HCT116 (cell line): ENCODE measurements around the gene GPN1. TPM values are rescaled to one million over a fixed set of nuclear protein-coding genes. Genes with fewer than 3 reads are reported as not detected.
A peak's percentile ranks its signal among the peaks of the same experiment; 100 is the strongest.

Experiments
- ATAC-seq: fragments of 200-7000 bp; cut with Tn5 transposase; 2 replicates; pipeline ENCODE4 v1.9.1; 2020; ENCODE audit warnings: mild to moderate bottlenecking, moderate library complexity
- Bru-seq: library from RNA; stranded (reverse); fragments of 400-500 nt; gene quantifications from one replicate; lab custom pipeline; 2021; lab: Mats Ljungman, UMichigan
- BruChase-seq, 2 experiments: library from RNA; stranded (reverse); fragments of 400-500 nt; gene quantifications; one replicate each; lab custom pipeline; 2021; lab: Mats Ljungman, UMichigan
- BruUV-seq: library from RNA; stranded (reverse); fragments of 400-500 nt; replicated peaks from 2 replicates; lab custom pipeline; 2021; lab: Mats Ljungman, UMichigan
- CTCF ChIA-PET: fragments of 300-600 bp; sonication (Branson Sonifier 250); formaldehyde crosslinking; loops from one replicate; lab custom pipeline; 2021; ENCODE audit warnings: antibody characterized with exemption; lab: Charles Lee
- POLR2A ChIA-PET: fragments of 300-600, 350-600 bp; sonication (Branson Sonifier 250); formaldehyde crosslinking; loops from one replicate; lab custom pipeline; 2021; ENCODE audit warnings: antibody characterized with exemption; lab: Charles Lee
- RAD21 ChIA-PET, 2 experiments: fragments of 300-600 bp; sonication (Branson Sonifier 250); formaldehyde crosslinking; loops; one replicate each; lab custom pipeline; 2023; ENCODE audit warnings: low total read pairs in 2 of 2; ENCODE audit not compliant: uncharacterized antibody in 2 of 2, unreplicated experiment in 2 of 2, low non-redundant PET in 1 of 2; lab: Charles Lee
- DNase-seq: peaks from one replicate; pipeline ENCODE4 v3.0.0-alpha.2; 2010; ENCODE audit warnings: low read depth, low spot score
- H2AFZ ChIP-seq: fragments of 200-600 bp; shearing (Covaris generic), sonication (generic); 2 replicates; pipeline ENCODE4 v1.6.1; 2017; ENCODE audit warnings: low read depth, mixed run types, mixed read lengths, antibody characterized with exemption, low read length; ENCODE audit not compliant: poor library complexity, severe bottlenecking
- H3K27ac ChIP-seq: 2 replicates; pipeline ENCODE4 v1.5.1; 2012; ENCODE audit warnings: low read depth, low read length
- H3K27me3 ChIP-seq: fragments of 200-600 bp; sonication (generic); 2 replicates; pipeline ENCODE4 v1.6.1; 2016; ENCODE audit warnings: mixed run types, low read length, mixed read lengths; ENCODE audit not compliant: insufficient read depth
- H3K36me3 ChIP-seq, 2 experiments: fragments of 200-500 bp in 1 of 2; fragments of 200-600 bp in 1 of 2; sonication (Bioruptor generic) in 1 of 2; sonication (generic) in 1 of 2; 2 replicates each; pipeline versions ENCODE4 v1.5.1 to v1.6.1; 2014 to 2016; ENCODE audit warnings: low read length in 2 of 2, inconsistent platforms in 1 of 2, mixed read lengths in 1 of 2, mixed run types in 1 of 2; ENCODE audit not compliant: insufficient read depth in 2 of 2, control insufficient read depth in 1 of 2
- H3K4me1 ChIP-seq, 2 experiments: fragments of 200-600 bp in 1 of 2; sonication (generic) in 1 of 2; 2 replicates each; pipeline versions ENCODE4 v1.5.1 to v1.6.1; 2012 to 2017; ENCODE audit warnings: low read length in 2 of 2, inconsistent platforms in 1 of 2, mild to moderate bottlenecking in 1 of 2, mixed read lengths in 1 of 2, mixed run types in 1 of 2, moderate library complexity in 1 of 2; ENCODE audit not compliant: insufficient read depth in 2 of 2, control insufficient read depth in 1 of 2
- H3K4me2 ChIP-seq: fragments of 200-600 bp; sonication (generic); 2 replicates; pipeline ENCODE4 v1.6.1; 2017; ENCODE audit warnings: mixed run types, low read length, mixed read lengths
- H3K4me3 ChIP-seq, 2 experiments: fragments of 200-600 bp in 1 of 2; sonication (generic) in 1 of 2; replicated peaks in 1 of 2; 2 replicates each; pipeline ENCODE4 v1.5.1; 2011 to 2016; ENCODE audit warnings: low read length in 2 of 2, control low read depth in 1 of 2, low read depth in 1 of 2, mild to moderate bottlenecking in 1 of 2, mixed read lengths in 1 of 2, mixed run types in 1 of 2
- H3K79me2 ChIP-seq: fragments of 200-600 bp; sonication (generic); 2 replicates; pipeline ENCODE4 v1.6.1; 2017; ENCODE audit warnings: mild to moderate bottlenecking, mixed run types, low read length, moderate library complexity, mixed read lengths; ENCODE audit not compliant: insufficient read depth
- H3K9ac ChIP-seq: fragments of 200-600 bp; sonication (generic); 2 replicates; pipeline ENCODE4 v1.6.1; 2016; ENCODE audit warnings: low read length, mixed read lengths
- H3K9me2 ChIP-seq: fragments of 200-600 bp; sonication (generic), shearing (Covaris generic); 2 replicates; pipeline ENCODE4 v1.6.1; 2017; ENCODE audit warnings: mixed run types, mild to moderate bottlenecking, moderate library complexity; ENCODE audit not compliant: insufficient read depth
- H3K9me3 ChIP-seq, 2 experiments: fragments of 200-500 bp in 1 of 2; fragments of 200-600 bp in 1 of 2; sonication (Bioruptor generic) in 1 of 2; sonication (generic) in 1 of 2; 2 replicates each; pipeline ENCODE4 v1.6.1; 2014 to 2017; ENCODE audit warnings: low read length in 2 of 2, mixed read lengths in 2 of 2, inconsistent platforms in 1 of 2, low read depth in 1 of 2, mild to moderate bottlenecking in 1 of 2, mixed run types in 1 of 2, moderate library complexity in 1 of 2; ENCODE audit not compliant: control insufficient read depth in 1 of 2, insufficient read depth in 1 of 2
- H4K20me1 ChIP-seq: fragments of 200-600 bp; sonication (generic), shearing (Covaris generic); 2 replicates; pipeline ENCODE4 v1.6.1; 2017; ENCODE audit warnings: mixed run types, mild to moderate bottlenecking, moderate library complexity; ENCODE audit not compliant: insufficient read depth
- CBX3 ChIP-seq: IDR thresholded peaks from 2 replicates; pipeline ENCODE4 v1.6.1; 2012; ENCODE audit warnings: low read depth
- CEBPB ChIP-seq: IDR thresholded peaks from 2 replicates; pipeline ENCODE4 v1.6.1; 2012; ENCODE audit warnings: low read depth
- EGR1 ChIP-seq: IDR thresholded peaks from 2 replicates; pipeline ENCODE4 v1.6.1; 2012; ENCODE audit warnings: low read depth
- ELF1 ChIP-seq: IDR thresholded peaks from 2 replicates; pipeline ENCODE4 v1.6.1; 2012; ENCODE audit warnings: low read depth, borderline replicate concordance
- EZH2 ChIP-seq: fragments of 200-600 bp; sonication (generic); IDR thresholded peaks from 2 replicates; pipeline ENCODE4 v1.6.1; 2017; ENCODE audit warnings: antibody characterized with exemption, mixed run types
- FOSL1 ChIP-seq: IDR thresholded peaks from 2 replicates; pipeline ENCODE4 v1.6.1; 2012; ENCODE audit warnings: low read depth
- POLR2A ChIP-seq: IDR thresholded peaks from 2 replicates; pipeline ENCODE4 v1.7.0; 2011; ENCODE audit warnings: borderline replicate concordance; ENCODE audit not compliant: insufficient read depth, insufficient read length; ENCODE audit errors: extremely low read depth
- RAD21 ChIP-seq: IDR thresholded peaks from 2 replicates; pipeline ENCODE4 v1.6.1; 2012; ENCODE audit warnings: low read depth, mild to moderate bottlenecking
- SIN3A ChIP-seq: IDR thresholded peaks from 2 replicates; pipeline ENCODE4 v1.6.1; 2012; ENCODE audit warnings: low read depth
- SP1 ChIP-seq: IDR thresholded peaks from 2 replicates; pipeline ENCODE4 v1.6.1; 2012; ENCODE audit warnings: low read depth
- SRF ChIP-seq: IDR thresholded peaks from 2 replicates; pipeline ENCODE4 v1.6.1; 2012; ENCODE audit warnings: low read depth
- TCF7L2 ChIP-seq: IDR thresholded peaks from 2 replicates; pipeline ENCODE4 v1.7.0; 2011; ENCODE audit warnings: borderline replicate concordance, inconsistent platforms; ENCODE audit not compliant: insufficient read depth, insufficient read length; ENCODE audit errors: extremely low read depth
- YY1 ChIP-seq: IDR thresholded peaks from 2 replicates; pipeline ENCODE4 v1.6.1; 2011; ENCODE audit warnings: low read length, low read depth, moderate library complexity, mild to moderate bottlenecking; ENCODE audit not compliant: insufficient replicate concordance; ENCODE audit errors: extremely low read depth
- ZFX ChIP-seq: fragments of 450-650 bp; IDR thresholded peaks from 2 replicates; pipeline ENCODE4 v1.6.1; 2017
- ZNF274 ChIP-seq: fragments of 200-500 bp; sonication (Bioruptor generic); IDR thresholded peaks from 2 replicates; pipeline ENCODE4 v1.6.1; 2014; ENCODE audit warnings: mild to moderate bottlenecking, low read depth, low read length, inconsistent platforms
- intact Hi-C: fragments of 100-400 bp; cut with micrococcal nuclease; formaldehyde crosslinking; loops from 2 replicates; pipeline ENCODE4 v1.10.0; 2022
- long read RNA-seq: library from polyadenylated mRNA; unstranded; transcript quantifications from one replicate; pipeline ENCODE4 v2.0.0, GENCODE V29; 2021; ENCODE audit not compliant: unreplicated experiment
- polyA plus RNA-seq: library from polyadenylated mRNA; unstranded; fragments of >200 nt; gene quantifications from 2 replicates; pipeline ENCODE4 v1.2.1, GENCODE V29; 2012; ENCODE audit warnings: missing spikeins
- total RNA-seq: library from RNA; stranded (reverse); gene quantifications from one replicate; pipeline ENCODE4 v1.2.1, GENCODE V29; 2021; ENCODE audit not compliant: unreplicated experiment
- TF ChIP-seq, protein P1 (sequence below): IDR thresholded peaks from 2 replicates; pipeline ENCODE4 v1.6.1; 2012
- TF ChIP-seq, protein P2 (sequence below): IDR thresholded peaks from 2 replicates; pipeline ENCODE4 v1.6.1; 2011; ENCODE audit warnings: mild to moderate bottlenecking, low read length, moderate library complexity; ENCODE audit not compliant: insufficient replicate concordance; ENCODE audit errors: extremely low read depth
- TF ChIP-seq, protein P3 (sequence below): IDR thresholded peaks from 2 replicates; pipeline ENCODE4 v1.6.1; 2012
- TF ChIP-seq, protein P4 (sequence below): IDR thresholded peaks from 2 replicates; pipeline ENCODE4 v1.6.1; 2012; ENCODE audit warnings: low read depth

The GPN1 gene
- total RNA-seq (34.3 TPM), Bru-seq, nascent RNA (percentile 68 among the genes with signal in this experiment), BruChase-seq, experiment 1, labeled RNA remaining after a 6-hour chase (percentile 83 among the genes with signal in this experiment), BruChase-seq, experiment 2, labeled RNA remaining after a 2-hour chase (percentile 72 among the genes with signal in this experiment)
- polyA plus RNA-seq: 38.4 and 44.2 TPM in 2 replicates
- long read RNA-seq, transcript GPN1-212 (14 exons, 1,832 nt): major isoform, 104 of 120 reads
- long read RNA-seq, partial matches to known transcripts: 3 of 120 reads
- long read RNA-seq, other reads (novel, unspliced or antisense): 13 of 120 reads

DNA sequence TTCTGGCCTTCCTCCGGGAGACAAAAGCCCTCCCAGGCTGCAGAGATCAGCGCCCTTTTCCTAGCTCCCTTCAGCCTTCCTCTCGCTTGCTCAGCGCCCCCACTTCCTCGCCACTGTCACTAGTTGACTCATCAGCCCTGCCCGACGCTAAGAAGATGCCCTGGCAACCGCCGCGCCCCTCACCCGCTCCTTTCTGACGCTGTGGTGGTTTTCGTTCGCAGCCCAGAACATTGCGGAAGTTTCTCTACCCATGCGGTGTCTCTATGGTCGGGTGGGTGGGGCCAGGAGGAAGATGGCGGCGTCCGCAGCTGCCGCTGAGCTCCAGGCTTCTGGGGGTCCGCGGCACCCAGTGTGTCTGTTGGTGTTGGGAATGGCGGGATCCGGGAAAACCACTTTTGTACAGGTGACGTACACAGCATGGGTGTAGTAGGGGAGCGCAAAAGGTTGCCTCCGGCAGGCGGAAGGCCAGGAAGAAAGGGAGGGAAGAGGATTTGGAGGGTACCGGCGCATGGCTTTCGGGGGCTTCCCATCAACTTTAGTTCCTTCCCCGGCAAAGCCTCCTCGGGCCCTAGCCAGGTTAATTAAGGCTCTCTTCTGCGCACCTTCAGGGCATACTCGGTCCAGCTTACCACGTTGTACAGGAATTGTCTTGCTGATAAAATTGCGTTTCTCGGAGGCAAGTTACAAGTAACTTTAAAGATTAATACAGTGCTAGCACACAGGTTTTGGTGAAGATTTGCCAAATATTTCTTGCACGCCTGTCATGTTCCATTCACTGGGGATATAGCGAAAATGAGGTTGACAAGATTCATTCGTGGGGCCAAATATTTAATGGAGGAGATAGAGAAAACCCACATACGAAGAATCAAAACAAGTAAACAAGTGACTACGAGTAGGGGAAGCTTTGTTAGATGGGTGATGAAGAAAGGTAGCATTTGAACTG is at the start of gene GPN1, which contains the start of gene CCDC121:
Gene GPN1, plus strand, starts transcription at position 284 of the 943 bp plus-strand sequence. Its CDS starts 9 bp downstream, at position 293.
Gene CCDC121, minus strand, starts transcription at position 246 of the 943 bp plus-strand sequence. CDS start 1,213 bp downstream, outside the sequence.
- DNase-seq (peak; percentile 59), ATAC-seq (peak; percentile 93)
- POLR2A ChIA-PET: no interaction called here
- RAD21 ChIA-PET: interaction anchor here in 1 of 2 experiments (0.8 kb wide), 1 partner anchor 200 kb away, joined by 3 read pairs; no protein-coding TSS in a partner anchor
- Histone ChIP-seq H3K9me3 (no peaks in the 10 kb centered on the region), H3K79me2 (peaks cover 14% of the 10 kb centered on the region), H3K4me2 (peak within 1 kb of the TSS; percentile 97), H3K27ac (peak within 1 kb of the TSS; percentile 46), H3K36me3 (peaks cover 12 to 15% of the 10 kb centered on the region in 2 experiments; a peak in 2 of 4 replicates), H3K4me3 (peak within 1 kb of the TSS; percentile 91 to 93), H3K4me1 (peaks cover 9 to 24% of the 10 kb centered on the region in 2 experiments), H3K27me3 (no peaks in the 10 kb centered on the region), H3K9ac (peak within 1 kb of the TSS; percentile 88), H3K9me2 (no peaks in the 10 kb centered on the region), H4K20me1 (no peaks in the 10 kb centered on the region), H2AFZ (peak within 1 kb of the TSS; percentile 31)
- BruUV-seq: TSS peak; percentile 47
- intact Hi-C loops: loop anchor here (2.0 to 10.0 kb wide), 2 partner anchors 184 to 220 kb away; partner anchors contain the start of genes KRTCAP3 and PPM1G
- CTCF ChIA-PET: interaction anchor here (1.0 kb wide), 1 partner anchor 54 kb away, joined by 4 read pairs; no protein-coding TSS in a partner anchor
- TF ChIP-seq RAD21 (no peak), EGR1 (peak; percentile 63), CEBPB (no peak), SRF (no peak), ELF1 (peak; percentile 47; the same call in 1 of the 2 replicates), ZFX (no peak), SIN3A (peak; percentile 92), TCF7L2 (no peak), ZNF274 (no peak), CBX3 (peak; percentile 70; the same call in 1 of the 2 replicates), SP1 (no peak; the same call in 1 of the 2 replicates), EZH2 (no peak), POLR2A (peak; percentile 90), YY1 (peak; percentile 98), FOSL1 (no peak; the same call in 1 of the 2 replicates)
- TF ChIP-seq, protein P1, sequence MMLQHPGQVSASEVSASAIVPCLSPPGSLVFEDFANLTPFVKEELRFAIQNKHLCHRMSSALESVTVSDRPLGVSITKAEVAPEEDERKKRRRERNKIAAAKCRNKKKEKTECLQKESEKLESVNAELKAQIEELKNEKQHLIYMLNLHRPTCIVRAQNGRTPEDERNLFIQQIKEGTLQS: no peak
- TF ChIP-seq, protein P2, sequence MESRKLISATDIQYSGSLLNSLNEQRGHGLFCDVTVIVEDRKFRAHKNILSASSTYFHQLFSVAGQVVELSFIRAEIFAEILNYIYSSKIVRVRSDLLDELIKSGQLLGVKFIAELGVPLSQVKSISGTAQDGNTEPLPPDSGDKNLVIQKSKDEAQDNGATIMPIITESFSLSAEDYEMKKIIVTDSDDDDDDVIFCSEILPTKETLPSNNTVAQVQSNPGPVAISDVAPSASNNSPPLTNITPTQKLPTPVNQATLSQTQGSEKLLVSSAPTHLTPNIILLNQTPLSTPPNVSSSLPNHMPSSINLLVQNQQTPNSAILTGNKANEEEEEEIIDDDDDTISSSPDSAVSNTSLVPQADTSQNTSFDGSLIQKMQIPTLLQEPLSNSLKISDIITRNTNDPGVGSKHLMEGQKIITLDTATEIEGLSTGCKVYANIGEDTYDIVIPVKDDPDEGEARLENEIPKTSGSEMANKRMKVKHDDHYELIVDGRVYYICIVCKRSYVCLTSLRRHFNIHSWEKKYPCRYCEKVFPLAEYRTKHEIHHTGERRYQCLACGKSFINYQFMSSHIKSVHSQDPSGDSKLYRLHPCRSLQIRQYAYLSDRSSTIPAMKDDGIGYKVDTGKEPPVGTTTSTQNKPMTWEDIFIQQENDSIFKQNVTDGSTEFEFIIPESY: peak; percentile 69
- TF ChIP-seq, protein P3, sequence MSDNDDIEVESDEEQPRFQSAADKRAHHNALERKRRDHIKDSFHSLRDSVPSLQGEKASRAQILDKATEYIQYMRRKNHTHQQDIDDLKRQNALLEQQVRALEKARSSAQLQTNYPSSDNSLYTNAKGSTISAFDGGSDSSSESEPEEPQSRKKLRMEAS: peak; percentile 79
- TF ChIP-seq, protein P4, sequence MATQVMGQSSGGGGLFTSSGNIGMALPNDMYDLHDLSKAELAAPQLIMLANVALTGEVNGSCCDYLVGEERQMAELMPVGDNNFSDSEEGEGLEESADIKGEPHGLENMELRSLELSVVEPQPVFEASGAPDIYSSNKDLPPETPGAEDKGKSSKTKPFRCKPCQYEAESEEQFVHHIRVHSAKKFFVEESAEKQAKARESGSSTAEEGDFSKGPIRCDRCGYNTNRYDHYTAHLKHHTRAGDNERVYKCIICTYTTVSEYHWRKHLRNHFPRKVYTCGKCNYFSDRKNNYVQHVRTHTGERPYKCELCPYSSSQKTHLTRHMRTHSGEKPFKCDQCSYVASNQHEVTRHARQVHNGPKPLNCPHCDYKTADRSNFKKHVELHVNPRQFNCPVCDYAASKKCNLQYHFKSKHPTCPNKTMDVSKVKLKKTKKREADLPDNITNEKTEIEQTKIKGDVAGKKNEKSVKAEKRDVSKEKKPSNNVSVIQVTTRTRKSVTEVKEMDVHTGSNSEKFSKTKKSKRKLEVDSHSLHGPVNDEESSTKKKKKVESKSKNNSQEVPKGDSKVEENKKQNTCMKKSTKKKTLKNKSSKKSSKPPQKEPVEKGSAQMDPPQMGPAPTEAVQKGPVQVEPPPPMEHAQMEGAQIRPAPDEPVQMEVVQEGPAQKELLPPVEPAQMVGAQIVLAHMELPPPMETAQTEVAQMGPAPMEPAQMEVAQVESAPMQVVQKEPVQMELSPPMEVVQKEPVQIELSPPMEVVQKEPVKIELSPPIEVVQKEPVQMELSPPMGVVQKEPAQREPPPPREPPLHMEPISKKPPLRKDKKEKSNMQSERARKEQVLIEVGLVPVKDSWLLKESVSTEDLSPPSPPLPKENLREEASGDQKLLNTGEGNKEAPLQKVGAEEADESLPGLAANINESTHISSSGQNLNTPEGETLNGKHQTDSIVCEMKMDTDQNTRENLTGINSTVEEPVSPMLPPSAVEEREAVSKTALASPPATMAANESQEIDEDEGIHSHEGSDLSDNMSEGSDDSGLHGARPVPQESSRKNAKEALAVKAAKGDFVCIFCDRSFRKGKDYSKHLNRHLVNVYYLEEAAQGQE: no peak
